Measurements from ENCODE around the gene ING5.
A peak's percentile ranks its signal among the peaks of the same experiment; 100 is the strongest.

ING5 gene

DNA sequence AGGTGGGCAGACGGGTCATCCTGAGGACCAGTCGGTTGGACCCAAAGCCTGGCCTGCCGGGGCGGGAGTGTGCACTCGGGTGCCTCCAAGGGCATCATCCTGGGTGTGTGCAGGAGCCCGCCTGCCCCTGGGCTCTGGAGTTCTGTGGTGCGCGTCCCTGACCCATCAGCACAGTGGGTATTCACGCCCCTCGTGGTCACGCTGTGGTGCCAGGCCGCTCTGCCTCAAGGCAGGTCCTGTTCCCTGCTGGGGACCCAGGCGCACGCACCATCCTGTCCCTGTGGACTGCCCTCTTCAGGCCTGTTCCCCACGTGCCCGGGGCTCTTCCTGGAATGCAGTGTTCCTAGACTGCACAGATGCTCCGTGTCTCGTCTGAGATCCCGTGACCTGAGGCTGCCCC is 18.3 kb downstream of the ING5 start:
- DNase-seq, result no peak

DNA sequence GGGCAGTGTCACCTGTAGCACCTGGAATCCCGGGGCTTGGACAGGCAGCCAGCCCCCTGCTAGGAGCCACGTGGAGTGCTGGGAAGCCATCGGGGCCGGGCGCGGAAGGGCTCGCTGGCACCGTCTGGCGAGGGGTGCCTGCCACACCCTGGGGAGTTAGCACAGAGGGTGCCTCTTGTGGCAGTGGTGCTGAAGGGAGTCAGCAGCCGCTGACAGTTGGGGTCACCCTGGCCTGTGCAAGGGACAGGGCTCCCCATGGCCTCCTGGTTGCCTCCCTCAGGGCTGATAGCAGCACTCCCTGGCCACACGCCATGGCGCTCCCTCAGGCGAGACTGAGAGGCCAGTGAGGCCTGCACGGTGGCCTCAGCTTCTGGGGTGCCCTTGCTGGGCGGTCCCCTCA is 18.7 kb downstream of the ING5 start:
- DNase-seq, result no peak

DNA sequence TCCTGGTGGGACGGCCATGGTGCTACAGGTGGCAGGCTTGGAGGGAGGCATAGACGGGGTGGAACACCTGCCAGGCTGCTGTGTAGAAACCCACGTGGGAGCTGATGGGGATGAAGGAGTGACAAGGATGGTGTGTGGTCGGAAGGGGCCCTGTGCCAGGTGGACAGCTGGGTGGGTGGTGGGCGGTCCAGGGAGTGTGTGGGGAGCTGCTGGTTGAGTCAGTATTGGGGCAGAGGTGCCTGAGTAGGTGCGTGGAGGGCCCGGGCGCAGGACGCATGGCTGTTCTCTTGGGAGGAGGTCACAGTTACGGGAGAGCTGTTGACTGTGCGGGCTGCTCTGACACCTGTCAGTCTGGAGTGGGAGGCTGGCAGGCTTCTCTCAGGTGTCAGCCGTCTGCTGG is 20.0 kb downstream of the ING5 start:
- no peak for DNase-seq

DNA sequence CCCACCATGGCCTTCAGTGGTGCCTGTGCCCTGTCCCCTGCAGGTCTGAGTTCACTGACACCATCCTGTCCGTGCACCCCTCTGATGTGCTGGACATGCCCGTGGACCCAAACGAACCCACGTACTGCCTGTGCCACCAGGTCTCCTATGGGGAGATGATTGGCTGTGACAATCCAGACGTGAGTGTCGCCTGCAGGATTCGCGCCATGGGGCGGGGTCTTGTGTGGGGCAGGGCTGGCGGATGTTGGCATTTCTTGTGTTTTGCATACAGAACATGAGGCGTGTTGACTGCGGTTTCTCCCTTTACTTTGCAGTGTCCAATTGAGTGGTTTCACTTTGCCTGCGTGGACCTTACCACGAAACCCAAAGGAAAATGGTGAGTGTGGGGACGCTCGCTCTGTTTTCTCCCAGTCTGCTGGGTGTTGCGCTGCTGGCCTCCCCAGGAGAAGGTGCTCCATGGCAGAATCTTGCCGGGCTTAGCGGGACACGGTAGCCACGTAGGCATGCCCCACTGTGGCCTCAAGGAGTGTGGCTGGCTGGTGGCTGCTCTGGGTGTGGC is 21.1 kb downstream of the ING5 start:
- DNase-seq, result no peak

DNA sequence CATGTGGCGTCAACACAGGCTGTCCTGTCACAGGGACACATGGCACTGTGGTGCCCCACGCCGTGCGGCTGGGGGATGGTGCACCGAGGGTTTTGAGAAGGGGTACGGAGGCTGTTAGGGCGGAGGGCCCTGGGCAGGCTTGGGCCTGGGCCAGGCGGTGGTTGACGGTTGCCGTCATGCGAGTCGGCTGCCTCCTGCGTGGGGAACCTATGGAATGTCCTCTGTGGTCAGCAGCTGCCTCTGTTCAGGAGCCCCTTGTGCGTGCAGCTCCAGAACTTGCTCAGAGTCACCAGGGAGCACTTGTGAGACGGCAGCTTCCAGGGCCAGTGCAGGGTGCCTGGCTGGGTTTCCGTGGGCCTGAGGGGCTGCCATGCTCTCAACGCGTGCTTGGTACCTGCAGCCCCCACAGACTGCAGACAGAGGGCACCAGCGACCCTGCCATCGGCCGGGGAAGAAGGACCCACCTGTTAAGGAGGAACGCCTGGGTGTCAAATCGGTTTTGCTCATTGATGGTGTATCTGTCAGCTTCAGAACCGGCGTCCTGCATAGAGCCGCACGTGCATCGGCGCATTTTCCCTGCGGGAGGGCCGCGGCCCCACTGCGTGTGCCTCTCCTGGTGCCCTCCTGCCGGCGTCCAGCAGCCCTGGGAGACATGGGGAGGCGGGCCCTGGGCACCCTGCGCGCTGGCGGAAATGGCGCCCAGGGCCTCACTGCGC is 22.6 kb downstream of the ING5 start:
- no peak for DNase-seq

DNA sequence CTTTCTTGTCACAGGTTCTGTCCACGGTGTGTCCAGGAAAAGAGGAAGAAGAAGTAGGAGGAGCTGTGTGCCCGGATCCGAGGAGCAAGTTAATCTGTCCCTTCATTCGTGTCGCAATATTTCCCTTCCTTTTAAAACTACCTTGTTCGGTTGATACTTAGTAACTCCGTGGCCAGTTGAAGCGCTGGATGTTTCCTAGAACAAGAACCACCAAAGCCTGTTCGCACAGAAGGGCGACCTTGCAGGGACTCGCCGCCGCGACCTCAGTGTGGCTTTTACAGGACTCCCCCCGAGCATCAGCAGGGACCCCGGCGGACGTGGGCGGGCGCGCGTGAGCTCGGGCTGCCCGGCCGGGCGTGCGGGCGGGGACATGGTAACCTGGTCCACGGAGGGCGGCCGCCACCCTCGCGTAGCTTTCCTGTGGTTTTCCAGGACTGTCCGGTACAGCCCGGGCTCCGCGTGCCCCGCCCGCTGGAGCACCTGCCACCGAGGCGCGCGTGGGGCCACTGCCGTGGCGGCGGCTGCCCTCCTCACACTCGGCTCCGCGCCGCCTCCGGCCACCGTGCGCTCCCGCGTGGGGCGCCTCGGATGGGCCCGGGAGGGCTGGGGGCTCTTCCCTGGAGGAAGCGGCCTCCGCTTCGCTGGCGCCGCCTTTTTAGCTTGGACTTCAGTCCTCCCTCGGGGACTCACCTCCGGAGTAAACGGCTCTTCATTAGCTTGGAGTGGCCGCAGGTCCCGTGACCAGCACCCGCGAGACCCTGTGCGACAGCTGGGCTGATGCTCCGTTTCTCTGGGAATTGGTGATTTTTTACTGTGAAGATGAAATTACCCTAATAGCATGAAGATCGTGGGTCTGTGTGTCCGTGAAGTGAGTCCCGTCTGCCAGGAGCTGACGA is 23.4 kb downstream of the ING5 start:
- DNase-seq, result no peak

DNA sequence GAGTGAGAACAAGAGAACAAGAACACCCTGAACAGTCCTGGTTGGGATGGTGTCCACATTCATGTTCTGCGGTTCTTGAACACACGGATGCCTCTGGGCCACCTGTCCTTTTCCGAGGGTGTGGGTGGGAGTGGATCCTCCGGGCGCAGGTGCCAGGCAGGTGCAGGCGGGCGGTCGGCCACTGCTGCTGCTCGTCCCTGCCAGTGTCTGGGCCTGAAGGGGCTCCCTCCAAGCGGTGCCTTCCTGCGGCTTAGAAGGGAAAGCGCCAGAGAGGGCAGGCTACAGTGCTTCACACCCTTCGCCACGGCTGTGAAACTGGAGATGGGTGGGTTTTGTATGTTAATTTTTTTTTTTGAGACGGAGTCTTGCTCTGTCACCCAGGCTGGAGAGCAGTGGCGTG is 24.6 kb downstream of the ING5 start:
- DNase-seq, result no peak

DNA sequence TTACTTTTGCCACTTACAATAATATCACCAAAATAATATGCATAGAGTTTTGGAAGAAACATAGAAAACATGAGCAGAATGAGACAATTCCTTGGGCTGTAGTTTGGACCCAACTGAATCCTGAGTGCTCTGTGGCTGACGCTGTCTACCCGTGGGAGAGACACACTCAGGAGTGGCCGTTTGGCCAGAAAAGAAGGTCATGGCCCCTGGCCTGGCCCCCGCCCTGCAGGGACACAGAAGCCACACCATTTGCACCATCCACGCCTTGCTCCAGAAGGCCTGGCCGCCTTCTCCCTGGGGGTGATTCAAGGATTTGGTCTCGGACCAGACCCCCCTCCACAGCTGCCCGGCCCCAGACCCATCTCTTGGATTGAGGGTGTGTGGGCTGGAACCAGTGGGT is 26.2 kb downstream of the ING5 start:
- no peak for DNase-seq

DNA sequence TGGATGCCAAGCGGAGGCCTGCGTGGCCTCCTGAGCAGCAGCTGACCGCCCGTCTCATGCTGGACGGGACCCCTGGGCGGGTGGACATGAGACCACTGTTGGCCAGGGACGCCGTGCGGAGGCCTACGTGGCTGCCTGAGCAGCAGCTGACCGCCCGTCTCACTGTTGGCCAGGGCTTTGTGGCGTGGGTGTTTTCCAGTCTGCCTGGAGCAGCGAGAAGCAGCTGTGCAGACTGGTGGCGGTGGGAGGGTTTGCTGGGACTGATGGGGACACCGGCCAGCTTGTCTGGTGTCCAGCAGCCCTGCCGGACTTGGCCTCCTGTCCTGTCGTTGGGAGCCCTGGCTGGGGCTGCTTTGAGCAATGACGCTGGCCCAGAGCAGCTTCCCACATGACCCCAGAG is 26.8 kb downstream of the ING5 start:
- no peak for DNase-seq

DNA sequence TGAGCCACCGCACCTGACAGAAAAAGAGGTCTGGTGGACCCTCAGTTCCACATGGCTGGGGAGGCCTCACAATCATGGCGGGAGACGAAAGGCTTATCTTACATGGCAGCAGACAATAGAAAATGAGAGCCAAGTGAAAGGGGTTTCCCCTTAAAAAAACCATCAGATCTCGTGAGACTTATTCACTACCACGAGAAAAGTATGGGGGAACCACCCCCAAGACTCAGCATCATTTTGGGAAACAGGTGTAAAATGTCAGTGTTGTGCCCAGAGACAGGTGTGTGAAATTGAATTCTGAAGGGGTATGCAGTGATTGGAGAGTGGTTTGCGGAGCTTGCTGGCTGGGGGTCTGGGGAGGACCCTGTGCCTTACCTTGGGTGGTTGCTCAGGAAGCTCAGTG is 28.0 kb downstream of the ING5 start:
- DNase-seq, result no peak

DNA sequence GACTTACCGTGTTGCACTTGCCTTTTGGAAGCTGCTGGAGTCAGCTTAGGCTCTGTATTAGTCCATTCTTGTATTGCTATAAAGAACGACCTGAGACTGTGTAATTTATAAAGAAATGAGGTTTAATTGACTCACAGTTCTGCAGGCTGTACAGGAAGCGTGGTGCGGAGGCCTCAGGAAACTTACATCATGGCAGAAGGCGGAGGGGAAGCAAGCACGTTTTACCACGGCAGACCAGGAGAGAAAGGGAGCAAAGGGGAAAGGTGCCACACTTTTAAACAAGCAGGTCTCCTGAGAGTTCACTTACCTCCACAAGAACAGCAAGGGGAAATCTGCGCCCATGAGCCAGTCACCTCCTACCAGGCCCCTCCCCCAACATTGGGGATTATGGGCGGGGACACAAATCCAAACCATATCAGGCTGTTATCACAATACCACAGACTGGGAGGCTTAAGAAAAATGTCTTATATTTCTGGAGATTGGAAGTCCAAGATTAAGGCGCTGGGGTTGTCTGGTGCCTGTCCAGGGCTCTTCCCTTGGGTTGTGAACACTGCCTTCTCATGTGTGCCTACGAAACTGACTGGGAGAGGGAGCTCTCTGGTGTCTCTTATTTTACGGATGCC is 28.9 kb downstream of the ING5 start:
- no peak for DNase-seq

DNA sequence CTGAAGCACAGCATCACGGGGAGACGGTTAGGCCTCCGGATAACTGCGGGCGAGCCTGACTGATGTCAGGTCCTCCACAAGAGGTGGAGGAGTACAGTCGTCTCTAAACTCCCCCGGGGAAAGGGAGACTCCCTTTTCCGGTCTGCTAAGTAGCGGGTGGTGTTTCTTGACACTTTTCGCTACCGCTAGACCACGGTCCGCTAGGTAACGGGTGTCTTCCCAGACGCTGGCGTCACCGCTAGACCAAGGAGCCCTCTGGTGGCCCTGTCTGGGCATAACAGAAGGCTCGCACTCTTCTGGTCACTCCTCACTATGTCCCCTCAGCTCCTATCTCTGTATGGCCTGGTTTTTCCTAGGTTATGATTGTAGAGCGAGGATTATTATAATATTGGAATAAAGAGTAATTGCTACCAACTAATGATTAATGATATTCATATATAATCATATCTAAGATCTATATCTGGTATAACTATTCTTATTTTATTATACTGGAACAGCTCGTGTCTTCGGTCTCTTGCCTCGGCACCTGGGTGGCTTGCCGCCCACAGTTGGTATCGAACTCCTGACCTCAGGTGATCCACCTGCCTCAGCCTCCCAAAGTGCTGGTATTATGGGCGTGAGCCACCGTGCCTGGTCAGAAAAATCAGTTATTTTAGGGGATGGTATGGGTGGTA is 30.8 kb downstream of the ING5 start:
- DNase-seq, result peak in 1 of 2 experiments; percentile 27

DNA sequence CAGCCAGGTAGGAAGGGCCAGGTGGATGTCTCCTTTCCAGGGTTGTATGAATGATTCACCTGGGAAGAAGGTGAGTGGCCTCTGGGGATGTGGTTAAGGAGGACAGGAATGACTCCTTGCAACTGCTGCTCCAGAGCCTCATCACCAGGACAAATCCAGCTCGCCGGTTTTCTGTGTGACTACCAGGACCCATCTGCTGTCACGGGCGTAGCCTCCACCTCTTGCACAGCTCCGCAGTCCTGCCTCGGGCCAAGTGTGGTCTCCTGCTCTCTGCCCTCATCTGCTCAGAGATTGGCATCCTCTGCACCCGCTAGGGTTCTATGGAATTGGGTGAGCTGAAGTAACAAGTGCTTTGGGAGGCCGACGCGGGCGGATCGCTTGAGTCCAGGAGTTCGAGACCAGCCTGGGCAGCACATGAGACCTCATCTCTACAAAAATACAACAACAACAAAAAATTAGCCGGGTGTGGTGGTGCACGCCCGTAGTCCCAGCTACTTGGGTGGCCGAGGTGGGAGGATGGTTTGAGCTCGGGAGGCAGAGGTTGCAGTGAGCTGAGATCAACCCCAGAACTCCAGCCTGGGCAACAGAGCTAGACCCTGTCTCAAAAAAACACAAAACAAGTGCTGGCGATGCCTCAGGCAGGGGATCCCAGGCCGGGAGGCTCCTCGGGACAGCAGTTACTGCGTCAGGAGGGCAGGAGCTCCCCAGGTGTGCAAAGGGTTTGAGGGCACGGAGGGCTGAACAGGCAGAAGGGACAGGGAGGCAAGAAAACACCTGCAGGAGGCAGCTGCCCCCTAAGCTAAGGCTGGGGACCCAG is 31.8 kb downstream of the ING5 start:
- no peak for DNase-seq

DNA sequence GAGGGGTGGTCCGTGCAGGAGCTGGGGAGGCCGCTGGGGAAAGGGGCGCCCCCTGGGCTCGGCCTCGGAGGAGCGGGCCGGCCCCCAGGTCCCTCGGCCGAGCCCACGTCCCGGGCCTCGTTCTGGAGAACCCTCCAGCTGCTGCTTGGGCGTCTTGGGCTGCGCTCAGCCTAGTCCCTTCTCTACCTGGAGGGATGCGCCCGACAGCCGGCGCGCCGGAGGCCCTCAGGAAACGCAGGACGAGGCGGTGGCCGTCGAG is 32.3 kb downstream of the ING5 start:
- DNase-seq, result no peak

DNA sequence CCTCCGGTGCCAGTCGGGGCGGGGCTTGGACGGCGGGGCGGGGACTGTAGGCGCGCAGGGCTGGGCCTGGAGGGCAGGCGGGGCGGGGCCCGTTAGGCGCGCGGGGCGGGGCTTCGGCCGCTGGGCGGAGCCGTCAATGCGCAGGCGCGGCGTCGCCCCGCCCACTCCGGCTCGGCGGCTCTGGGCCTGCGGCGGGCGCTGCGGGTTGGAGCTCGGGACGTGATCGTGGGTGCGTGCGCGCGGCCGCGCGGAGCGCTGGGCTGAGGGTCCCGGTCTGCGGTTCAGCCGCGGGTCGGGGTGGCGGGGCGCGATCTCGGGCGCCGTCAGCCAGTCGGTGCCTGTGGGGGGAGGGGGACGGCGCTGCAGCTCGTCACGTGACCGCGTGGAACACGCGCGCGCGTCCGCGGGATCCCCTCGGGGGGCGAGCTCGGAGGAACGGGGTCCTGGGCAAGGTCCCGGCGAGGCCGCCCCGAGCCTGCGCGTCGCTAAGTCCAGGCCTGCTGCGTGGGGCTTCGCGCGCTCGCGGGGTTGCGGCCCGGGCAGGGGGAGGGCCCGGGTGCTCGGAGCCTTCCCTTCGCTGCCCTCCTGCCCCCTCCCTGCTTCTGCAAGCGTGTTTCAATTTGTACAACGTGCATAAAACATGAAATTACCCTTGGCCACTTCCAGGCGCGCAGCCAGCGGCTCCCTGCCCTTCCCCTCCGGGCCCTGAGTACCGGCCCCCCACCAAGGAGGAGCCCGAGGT is 32.8 kb downstream of the ING5 start, which contains the start of gene D2HGDH:
TSS of gene D2HGDH (plus strand) at position 164 of the 742 bp plus-strand sequence. CDS start 595 bp downstream, outside the sequence.
- DNase-seq, result peak; percentile 61 to 78

DNA sequence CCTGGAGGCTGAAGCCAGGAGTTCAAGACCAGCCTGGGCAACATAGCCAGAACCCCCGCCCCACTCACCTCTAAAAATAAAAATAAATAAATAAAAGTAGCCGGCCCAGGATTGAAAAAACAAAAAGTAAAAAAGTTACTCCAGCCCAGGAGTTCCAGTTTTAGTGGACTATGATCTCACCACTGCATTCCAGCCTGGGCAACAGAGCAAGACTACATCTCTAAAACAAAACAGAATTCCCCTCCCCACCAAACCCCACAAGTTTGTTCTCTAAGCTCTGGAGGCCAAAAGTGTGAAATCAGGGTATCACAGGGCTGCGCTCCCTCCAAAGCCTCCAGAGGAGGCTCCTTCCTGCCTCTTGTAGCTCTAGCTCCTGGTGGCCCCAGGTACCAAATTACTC is 34.3 kb downstream of the ING5 start:
- no peak for DNase-seq

DNA sequence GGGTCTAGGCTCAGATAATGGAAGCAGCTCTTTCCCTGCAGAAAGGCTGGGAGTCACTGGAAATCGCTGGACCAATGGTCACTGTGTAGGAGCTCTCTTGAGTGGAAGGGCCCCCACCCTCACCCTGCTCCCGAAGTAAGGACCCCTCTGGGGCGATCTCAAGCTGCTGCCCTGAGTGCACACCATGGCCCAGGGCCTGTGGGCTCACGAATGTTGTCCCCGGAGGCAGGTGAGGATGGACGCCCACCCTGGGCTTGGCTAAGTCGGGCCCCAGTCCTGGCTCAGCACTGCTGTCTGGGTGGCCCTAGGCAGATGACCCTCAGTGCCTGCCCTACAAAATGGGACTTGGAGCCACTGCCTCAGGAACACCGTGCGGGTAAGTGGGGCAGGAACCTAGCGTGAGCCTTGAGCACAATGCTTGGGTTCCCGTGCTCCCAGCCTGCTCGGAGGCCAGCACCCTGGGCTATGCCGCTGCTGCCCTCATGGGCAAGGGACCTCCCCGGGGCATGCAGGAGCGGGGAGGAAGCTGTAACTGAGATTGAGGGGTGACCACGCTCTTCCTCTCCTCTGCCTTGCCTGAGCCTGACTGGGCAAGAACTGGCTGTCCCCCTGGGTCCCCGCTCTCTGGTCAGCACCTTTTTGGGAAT is 36.3 kb downstream of the ING5 start:
- DNase-seq, result no peak

DNA sequence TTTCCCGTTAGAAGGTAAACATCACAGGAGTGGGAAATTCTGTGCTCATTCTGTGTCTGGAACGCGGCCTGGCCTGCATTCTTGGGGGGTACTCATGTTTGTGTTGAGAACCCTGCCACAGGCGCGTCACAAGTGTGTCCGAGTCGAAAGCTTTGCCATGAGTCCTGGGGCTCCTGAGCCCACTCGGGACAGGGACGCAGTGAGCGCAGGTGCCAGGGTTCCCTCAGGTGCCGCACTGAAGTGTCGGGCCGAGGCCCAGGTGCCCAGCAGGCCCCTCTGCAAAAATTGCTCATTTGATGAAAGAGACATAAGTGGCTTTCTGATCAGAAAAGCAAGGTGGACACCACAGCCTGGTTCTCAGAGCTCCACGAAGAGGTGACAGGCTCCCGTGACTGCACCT is 37.3 kb downstream of the ING5 start:
- no peak for DNase-seq

DNA sequence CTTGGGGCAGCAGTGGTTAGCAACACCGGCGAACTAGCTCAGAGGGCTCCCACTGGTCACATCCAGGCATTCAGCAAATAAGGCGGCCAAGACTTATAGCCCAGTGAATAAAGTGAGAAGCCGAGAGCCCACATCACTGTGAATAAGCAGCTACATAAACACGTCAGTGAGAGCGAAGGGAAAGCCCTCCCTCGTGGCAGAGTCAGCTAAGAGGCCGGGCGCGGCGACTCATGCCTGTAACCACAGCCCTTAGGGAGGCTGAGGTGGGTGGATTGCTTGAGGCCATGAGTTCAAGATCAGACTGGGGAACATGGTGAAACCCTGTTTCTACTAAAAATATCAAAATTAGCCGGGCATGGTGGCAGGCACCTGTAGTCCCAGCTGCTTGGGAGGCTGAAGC is 37.8 kb downstream of the ING5 start:
- no peak for DNase-seq

DNA sequence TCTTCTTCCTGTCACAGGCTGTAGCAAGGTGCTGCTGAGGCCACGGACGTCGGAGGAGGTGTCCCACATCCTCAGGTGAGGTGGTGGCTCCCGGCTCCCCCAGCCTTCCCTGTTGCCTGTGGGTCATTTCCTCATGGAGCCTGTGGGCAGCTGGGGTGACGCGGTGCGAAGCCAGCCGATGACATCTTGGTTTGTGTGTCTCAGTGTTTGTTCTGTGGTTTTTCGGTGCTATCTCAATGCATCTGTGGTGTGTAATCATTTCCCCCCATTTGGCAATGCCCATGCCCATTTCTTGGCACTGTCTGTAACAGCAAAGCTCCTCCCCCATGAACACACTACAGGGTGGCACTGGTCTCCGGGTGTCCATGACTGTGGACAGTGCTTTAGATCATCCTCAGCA is 39.2 kb downstream of the ING5 start:
- no peak for DNase-seq

DNA sequence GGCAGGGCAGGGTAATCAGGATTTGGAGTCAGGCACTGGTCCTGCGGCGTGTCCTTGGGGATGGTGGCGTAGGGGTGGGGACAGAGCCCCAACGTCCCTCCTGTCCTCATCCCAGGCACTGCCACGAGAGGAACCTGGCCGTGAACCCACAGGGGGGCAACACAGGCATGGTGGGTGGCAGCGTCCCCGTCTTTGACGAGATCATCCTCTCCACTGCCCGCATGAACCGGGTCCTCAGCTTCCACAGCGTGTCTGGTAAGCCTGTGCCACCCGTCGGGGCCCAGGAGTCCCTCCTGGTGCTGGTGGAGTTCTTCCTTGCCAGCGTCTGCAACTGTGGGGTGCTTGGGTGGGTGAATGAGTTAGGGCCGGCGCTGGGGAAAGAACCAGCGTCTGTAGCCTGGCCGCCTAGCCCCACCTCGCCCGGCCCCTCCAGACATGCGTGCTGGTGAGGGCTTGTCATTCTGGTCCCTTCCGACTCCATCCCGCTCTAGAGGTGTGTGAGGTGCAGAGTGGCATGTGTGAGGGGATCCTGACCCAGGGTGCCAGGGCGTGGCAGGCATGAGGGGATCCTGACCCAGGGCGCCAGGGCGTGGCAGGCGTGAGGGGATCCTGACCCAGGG is 40.6 kb downstream of the ING5 start:
- no peak for DNase-seq

Data from NCI-H524 (cell line).